Measurements from ENCODE around the gene CUL3.
A peak's percentile ranks its signal among the peaks of the same experiment; 100 is the strongest.

Gene CUL3

DNA sequence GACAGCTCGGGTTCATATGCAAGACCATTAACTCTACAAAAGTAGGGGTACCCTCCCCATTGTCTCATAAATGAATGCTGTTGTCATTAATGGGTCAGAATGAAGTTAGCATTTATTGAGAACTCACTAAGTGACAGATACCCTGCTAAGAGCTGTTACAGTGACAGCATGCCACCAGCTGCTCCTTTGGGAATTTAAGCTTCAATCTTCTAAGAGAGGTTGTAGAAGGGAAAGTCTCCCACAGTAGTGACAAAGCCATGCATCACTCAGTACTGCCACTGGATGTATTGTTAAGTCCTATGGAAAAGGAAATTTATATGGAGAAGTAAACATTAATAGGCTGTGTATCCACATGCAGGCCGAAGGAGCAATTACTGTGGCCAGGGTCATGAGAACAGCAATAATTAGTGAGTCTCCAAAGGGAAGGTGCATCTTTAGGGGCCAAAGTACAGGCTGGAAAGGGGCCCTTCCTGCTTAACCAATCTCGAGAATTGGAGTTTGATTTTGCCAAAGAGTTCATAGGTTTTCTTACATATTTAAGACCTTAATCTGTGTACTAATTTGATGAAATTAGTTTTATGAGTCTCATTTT, 118.8 kb downstream of the CUL3 start:
- no peak for DNase-seq

GRCh38 chr2:224461391-224461790, 123.8 kb downstream of the CUL3 start:
- DNase-seq: no peak

GRCh38 chr2:224457408-224458096, 127.6 kb downstream of the CUL3 start:
- DNase-seq: no peak

DNA sequence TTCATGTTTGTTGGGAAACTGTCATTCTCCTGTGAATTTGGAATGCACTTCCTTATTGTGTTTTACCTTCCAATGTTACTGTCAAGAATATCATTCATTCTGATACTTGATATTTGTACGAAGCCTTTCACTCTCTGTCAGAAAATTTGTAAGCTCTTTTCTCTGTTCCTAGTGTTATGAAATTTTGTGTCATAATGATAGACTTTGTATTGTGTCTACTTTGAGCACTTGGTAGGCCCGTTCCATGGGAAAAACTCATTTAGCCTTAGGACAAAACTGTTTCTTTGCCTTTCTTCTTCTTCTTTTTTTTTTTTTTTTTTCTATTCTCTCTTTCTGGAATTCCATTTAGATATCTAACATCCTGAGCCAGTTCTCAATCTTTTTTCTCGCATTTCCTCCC, 131.3 kb downstream of the CUL3 start:
- DNase-seq: no peak

DNA sequence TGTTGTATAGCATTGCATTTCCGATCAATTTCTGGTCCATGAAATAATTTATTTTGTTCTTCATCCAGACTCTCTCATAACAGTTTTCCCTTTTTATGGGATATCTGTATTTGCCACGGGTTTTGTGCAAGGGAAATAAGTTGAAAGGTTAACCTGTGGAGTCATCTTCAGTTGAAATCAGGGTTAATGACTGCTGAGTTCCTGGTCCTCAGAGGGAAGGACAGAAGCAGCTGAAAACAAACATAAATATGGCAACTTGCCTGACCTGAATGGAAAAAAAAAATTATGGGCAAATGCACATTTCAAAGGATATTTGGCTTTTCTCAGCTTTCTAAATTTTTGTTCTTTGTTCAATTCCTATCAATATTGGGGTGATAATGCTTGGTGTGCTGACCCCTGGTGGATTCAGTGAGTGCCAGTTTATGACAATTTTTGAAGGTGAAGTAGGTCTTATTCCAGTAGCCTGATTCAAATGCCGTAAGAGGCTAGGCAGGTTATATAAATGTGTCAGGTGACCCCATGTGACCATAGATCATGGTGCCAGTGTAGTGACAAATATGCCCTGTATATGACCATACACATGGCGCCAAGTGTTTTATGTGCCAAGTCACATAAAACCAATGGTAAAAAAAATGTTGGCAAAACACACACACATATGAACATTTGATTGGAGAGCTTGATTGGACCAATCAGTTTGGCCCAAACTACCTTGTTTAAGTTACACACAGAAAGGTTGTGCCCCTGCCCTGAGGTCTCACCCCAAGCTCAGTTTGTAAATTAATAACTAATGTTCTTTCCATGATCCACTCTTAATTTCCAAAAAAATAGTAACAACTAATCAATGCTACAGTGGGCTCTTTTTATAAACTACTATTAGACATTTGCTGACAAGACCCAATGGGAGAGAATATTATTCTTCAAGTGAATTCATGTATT, 135.7 kb downstream of the CUL3 start:
- no peak for DNase-seq

GRCh38 chr2:224448236-224448635, 136.9 kb downstream of the CUL3 start:
- DNase-seq: no peak

DNA sequence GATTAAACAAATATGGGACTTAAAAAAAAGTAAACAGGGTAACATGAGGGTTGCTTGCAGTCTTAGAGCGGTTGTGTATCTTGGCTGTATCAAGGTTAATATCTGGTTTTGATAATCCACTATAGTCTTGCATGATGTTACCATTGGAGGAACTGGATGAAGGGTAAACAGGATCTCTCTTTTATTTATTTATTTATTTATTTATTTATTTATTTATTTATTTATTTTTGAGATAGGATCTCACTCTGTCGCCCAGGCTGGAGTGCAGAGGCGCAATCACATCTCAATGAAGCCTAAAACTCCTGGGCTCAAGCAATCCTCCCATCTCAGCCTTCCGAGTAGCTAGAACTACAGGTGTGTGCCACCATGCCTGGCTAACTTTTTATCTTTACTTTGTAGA, 140.4 kb downstream of the CUL3 start:
- no peak for DNase-seq

DNA sequence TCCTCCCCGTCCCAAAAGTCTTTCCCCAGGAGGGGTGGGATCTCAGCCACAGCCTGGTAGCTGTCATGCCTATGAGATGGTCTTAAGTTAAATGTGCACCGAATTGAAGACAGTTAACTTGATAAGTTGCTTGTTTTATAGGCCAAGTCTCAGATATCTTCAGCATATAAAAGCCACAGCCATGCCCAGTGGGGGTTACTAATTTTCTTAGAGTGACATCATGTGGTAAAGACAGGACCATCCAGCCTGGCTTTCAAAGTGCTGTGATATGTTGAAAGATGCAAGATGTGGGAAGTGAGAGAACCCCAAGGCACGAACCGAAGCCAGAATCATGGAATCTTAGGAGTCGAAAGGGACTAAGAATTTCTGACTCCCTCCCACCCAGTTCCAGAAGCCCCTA, 141.1 kb downstream of the CUL3 start:
- no peak for DNase-seq

DNA sequence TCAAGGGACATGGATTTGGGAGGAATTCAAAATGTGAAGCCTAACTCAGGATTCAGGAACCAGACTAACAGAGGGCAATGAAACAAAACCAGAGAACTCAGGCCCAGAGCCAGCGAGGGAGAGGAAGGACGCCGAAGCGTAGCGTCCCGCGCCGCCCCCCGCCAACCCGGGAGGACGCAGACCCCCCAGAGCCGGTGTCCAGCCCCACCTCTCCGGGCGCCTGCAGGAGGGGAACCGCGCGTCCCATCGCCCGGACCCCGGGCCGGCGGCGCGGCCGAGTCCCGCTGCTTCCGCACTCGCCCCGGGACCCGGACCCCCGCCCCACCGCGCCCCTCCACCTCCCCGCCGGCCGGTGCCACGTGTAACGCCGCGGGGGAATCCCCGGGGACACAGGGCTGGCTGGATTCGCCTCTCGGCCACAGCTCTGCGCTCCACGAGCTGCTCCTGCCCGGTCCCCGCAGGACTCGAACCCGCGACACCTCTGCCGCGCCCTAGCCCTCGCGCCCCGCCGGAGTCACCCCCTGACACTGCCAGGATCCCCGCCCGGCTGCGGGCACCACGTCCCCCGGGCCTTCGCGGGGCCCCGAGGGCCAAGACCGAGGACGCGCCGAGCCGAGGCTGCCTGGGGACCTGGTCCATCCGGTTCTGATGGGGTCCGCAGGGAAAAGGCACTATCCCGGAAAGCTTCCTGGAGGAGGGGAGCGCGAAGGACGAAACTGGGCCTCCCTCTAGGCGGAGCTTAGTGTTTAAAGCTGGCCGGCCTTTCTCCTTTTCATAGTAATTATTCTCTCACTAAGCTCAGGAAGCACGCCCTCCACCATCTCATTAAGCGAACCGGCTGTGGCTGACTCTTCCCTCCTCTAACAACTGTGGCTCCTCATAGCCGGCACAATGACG, 142.8 kb downstream of the CUL3 start:
- DNase-seq: no peak

DNA sequence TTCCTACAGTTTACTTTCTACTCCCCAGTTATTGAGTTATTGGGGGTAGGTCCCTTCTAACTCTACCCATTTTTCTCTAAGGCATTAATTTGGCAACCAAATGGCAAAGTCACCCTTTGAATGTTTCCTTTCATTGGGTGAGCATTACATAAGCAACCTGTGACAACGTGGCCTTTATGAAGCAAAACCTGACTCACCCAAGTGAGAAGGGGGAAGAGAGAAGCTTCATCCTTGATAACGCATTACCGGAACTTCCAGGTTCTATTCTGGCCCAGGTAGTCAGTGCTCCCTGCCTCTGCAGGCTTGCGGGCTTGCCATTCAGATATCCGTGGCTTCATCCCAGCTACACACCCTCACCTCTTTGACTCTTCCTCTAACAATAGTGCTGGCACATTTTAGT, 144.2 kb downstream of the CUL3 start:
- no peak for DNase-seq

DNA sequence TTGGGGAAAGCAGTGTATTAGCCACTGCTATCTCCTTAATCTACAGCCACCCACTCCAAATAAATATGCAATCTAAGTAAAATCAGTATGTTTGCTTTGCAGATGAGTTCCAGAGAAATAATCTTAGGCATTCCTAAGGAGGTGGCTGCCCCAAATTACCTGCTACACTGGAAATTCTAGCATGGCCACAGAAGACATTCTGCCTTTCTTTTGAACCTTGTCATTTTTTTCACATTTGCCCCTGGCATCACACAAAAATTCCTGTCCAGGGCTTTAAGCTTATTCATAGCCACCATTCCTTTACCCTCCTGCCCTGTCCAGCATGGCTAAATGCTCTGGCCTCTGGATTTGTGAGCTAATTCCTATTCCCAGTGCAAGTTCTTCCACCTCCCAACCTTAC, 146.4 kb downstream of the CUL3 start:
- no peak for DNase-seq

DNA sequence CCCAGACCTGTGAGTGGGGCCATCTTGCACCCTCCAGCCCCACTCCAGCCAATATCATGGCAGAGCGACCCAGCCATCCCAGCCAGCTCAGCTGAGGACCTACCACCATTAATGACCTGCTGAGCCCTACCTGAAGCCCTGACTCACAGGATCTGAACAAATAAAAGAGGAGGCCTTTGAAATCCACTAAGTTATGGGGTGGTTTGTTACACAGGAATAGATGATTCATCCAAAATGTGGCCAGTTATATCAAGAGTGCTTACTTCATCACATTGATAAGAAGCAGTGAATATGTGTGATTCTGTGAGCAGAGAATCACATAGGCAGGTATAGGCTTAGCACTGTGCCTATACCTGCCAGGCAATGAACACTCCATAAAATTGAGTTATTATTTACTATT, 148.5 kb downstream of the CUL3 start:
- DNase-seq: no peak

- DNase-seq: no peak
Observed at GRCh38 chr2:224434618-224435017, 150.5 kb downstream of the CUL3 start.

DNA sequence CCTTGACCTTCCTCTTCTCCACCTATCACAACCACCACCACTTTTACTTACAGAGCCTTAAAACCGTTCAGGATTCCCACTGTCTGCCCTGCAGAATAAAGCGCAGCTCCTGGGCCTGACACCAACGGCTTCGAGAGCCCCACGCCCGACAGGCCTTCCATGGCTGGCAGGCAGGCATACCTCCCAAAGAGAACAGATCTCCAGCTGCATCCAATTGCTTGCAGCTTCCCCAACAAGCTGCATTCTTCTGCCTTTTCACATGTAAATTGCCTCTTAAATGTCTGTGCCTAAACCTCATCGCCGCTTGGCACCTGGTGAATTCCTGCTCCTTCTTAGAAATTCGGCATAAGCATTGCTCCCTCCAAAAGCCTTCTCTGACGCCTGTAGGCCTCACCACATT, 151.7 kb downstream of the CUL3 start:
- no peak for DNase-seq

- DNase-seq: no peak
Observed at GRCh38 chr2:224432003-224432579, 153.1 kb downstream of the CUL3 start.

DNA sequence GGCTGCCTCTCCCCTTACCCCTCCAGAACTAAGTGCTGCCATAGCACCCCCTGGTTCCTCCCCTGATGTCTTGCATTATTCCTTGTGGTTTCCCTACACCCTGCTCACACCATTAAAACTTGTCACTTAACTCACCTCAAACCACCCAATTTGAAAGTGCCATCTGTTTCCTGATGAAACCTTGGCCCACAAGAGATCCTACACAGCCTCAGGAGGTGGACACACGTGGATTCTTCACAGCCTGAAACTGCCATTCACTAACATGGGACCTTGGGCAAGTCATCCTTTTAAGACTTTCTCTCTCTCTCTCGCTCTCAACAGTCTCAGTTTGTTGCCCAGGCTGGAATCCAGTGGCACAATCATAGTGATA, 155.7 kb downstream of the CUL3 start:
- peak; percentile 34 for DNase-seq

DNA sequence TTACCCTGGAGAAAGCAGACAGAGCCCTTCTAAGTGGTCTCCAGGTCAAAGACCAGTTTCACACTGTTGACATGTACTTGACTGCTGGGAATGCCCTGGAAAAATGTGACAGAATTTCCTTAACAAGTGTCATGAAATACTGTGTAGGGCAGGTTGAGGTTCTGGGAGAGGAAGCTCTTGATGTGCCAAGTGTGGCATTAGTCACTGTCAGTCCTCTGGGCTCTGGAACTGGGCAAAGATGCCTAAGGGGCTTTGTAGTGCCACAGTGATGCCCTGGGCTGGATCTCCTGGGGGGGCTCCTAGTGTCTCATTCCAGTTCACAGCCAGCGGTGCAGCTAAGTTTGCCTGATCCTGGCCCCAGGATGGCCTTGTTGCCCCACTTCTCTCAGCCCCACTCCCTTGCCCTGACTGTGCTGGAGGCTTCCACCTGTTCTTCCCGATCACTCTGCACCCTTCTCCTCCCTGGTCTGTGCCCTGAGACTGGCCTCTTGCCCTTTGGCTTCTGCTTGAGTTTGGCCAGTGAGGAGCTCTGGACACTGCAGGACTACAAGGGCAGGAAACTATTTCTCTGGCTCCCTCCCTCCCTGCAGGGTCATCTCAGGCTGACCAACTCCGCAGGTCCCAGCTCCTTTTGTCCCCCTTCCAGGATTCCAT, 156.2 kb downstream of the CUL3 start:
- DNase-seq: no peak

- DNase-seq: no peak
Observed at GRCh38 chr2:224427471-224427870, 157.7 kb downstream of the CUL3 start.

DNA sequence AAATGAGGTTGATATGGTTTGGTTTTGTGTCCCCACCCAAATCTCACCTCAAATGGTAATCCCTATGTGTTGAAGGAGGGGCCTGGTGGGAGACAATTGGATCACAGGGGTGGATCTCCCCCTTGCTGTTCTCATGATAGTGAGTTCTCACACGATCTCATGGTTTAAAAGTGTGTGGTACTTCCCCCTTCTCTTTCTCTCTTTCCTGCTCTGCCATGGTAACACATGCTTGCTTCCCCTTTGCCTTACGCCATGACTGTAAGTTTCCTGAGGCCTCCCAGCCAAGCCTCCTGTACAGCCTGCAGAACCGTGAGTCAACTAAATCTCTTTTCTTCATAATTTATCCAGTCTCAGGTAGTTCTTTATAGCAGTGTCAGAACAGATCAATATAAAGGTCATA, 158.5 kb downstream of the CUL3 start:
- peak; percentile 22 for DNase-seq

GRCh38 chr2:224421065-224421464, 164.1 kb downstream of the CUL3 start:
- DNase-seq: no peak

All from KG1 (cell line).